K562 (cell line): ENCODE data around the gene PGPEP1. TPM values are rescaled to one million over a fixed set of nuclear protein-coding genes. Genes with fewer than 3 reads are reported as not detected.

Source experiments
- ATAC-seq: fragments of 200-7000 bp; cut with Tn5 transposase; 3 replicates; pipeline ENCODE4 v1.9.1; 2020; ENCODE audit warnings: moderate library complexity
- BruUV-seq: library from RNA; stranded (reverse); fragments of 400-500 nt; replicated peaks from 2 replicates; lab custom pipeline; 2021; lab: Mats Ljungman, UMichigan
- CTCF ChIA-PET: fragments of 300-600 bp; formaldehyde crosslinking; extraction: SDS; loops from one replicate; lab custom pipeline; 2021; ENCODE audit warnings: low intra/inter-chr PET ratio; lab: Yijun Ruan, JAX
- POLR2A ChIA-PET: fragments of 300-600, 350-650 bp; sonication (Branson Sonifier 250); formaldehyde crosslinking; extraction: SDS; loops from one replicate; lab custom pipeline; 2021; ENCODE audit warnings: antibody characterized with exemption, inconsistent platforms; lab: Yijun Ruan, JAX
- DNase-seq, 4 experiments: peaks; one replicate each; pipeline versions ENCODE4 v3.0.0 to v3.0.0-alpha.2; 2011 to 2018; ENCODE audit warnings: low spot score in 3 of 4, mixed read lengths in 3 of 4; ENCODE audit errors: extremely low read depth in 1 of 4
- FAIRE-seq: peaks from 2 replicates; lab custom pipeline; 2011; peaks lifted over from hg19 to GRCh38; lab: Jason Lieb, UNC
- H2AFZ ChIP-seq: 2 replicates; pipeline ENCODE4 v1.6.0; 2011; ENCODE audit warnings: low read depth, low read length, control low read depth, inconsistent platforms
- H3K27ac ChIP-seq: fragments of 200-600 bp; 3 replicates; pipeline ENCODE4 v1.8.0; 2011; ENCODE audit warnings: low read depth, mild to moderate bottlenecking, control low read depth, inconsistent platforms, low read length, moderate library complexity, mixed read lengths; ENCODE audit errors: extremely low read depth
- H3K27me3 ChIP-seq, 2 experiments: fragments of 300-600 bp in 1 of 2; 2 replicates in 1 of 2; 3 replicates in 1 of 2; pipeline versions ENCODE4 v1.6.0 to v1.8.0; 2011; ENCODE audit warnings: inconsistent platforms in 2 of 2, low read length in 2 of 2, mild to moderate bottlenecking in 1 of 2, mixed read lengths in 1 of 2, moderate library complexity in 1 of 2; ENCODE audit not compliant: control insufficient read depth in 2 of 2, insufficient read depth in 2 of 2
- H3K36me3 ChIP-seq: fragments of 300-600 bp; 3 replicates; pipeline ENCODE4 v1.8.0; 2011; ENCODE audit warnings: mild to moderate bottlenecking, low read length, inconsistent platforms; ENCODE audit not compliant: control insufficient read depth, insufficient read depth
- H3K4me1 ChIP-seq, 2 experiments: fragments of 200-600 bp in 1 of 2; replicated peaks in 1 of 2; 2 replicates in 1 of 2; 3 replicates in 1 of 2; pipeline versions ENCODE4 v1.5.1 to v1.8.0; 2011; ENCODE audit warnings: inconsistent platforms in 2 of 2, low read length in 2 of 2, mild to moderate bottlenecking in 1 of 2, mixed read lengths in 1 of 2, moderate library complexity in 1 of 2; ENCODE audit not compliant: control insufficient read depth in 2 of 2, insufficient read depth in 2 of 2
- H3K4me2 ChIP-seq: 2 replicates; pipeline ENCODE4 v1.6.1; 2011; ENCODE audit warnings: low read length, control low read depth, inconsistent platforms, mixed read lengths; ENCODE audit not compliant: insufficient read depth
- H3K4me3 ChIP-seq: fragments of 200-600 bp; sonication (generic), shearing (Covaris generic); 2 replicates; pipeline ENCODE4 v1.5.1; 2016; ENCODE audit warnings: control low read depth, inconsistent platforms
- H3K79me2 ChIP-seq: fragments of 200-600 bp; 3 replicates; pipeline ENCODE4 v1.8.0; 2011; ENCODE audit warnings: low read length, inconsistent platforms; ENCODE audit not compliant: control insufficient read depth, insufficient read depth
- H3K9ac ChIP-seq, 2 experiments: 2 replicates each; pipeline versions ENCODE4 v1.6.0 to v1.6.1; 2011; ENCODE audit warnings: low read depth in 2 of 2, low read length in 2 of 2, control low read depth in 1 of 2, inconsistent platforms in 1 of 2, mild to moderate bottlenecking in 1 of 2, mixed read lengths in 1 of 2; ENCODE audit not compliant: insufficient read depth in 1 of 2
- H3K9me1 ChIP-seq: one replicate; pipeline ENCODE4 v1.6.0; 2011; ENCODE audit warnings: inconsistent platforms, mild to moderate bottlenecking, low read length, moderate library complexity; ENCODE audit not compliant: control insufficient read depth, insufficient read depth
- H3K9me3 ChIP-seq: replicated peaks from 2 replicates; pipeline ENCODE4 v1.5.1; 2011; ENCODE audit warnings: low read depth, low read length, inconsistent platforms; ENCODE audit not compliant: control insufficient read depth, insufficient read depth
- H4K20me1 ChIP-seq: replicated peaks from 2 replicates; pipeline ENCODE4 v1.6.1; 2011; ENCODE audit warnings: low read length, inconsistent platforms, mixed read lengths; ENCODE audit not compliant: control insufficient read depth, insufficient read depth
- CEBPB ChIP-seq: fragments of 450-650 bp; IDR thresholded peaks from 2 replicates; pipeline ENCODE4 v1.6.1; 2016; ENCODE audit warnings: missing genetic modification characterization, missing compliant biosample characterization
- E2F6 ChIP-seq, 2 experiments: IDR thresholded peaks; 2 replicates each; pipeline ENCODE4 v1.6.1; 2011; ENCODE audit warnings: borderline replicate concordance in 1 of 2, control low read depth in 1 of 2, low read depth in 1 of 2, low read length in 1 of 2, mild to moderate bottlenecking in 1 of 2, mixed read lengths in 1 of 2, moderate library complexity in 1 of 2; ENCODE audit not compliant: insufficient read depth in 1 of 2, insufficient read length in 1 of 2, poor library complexity in 1 of 2, severe bottlenecking in 1 of 2; ENCODE audit errors: extremely low read depth in 1 of 2
- ETS2 ChIP-seq: IDR thresholded peaks from 2 replicates; pipeline ENCODE4 v1.6.1; 2016; ENCODE audit warnings: borderline replicate concordance, missing genetic modification characterization, mild to moderate bottlenecking, moderate library complexity, missing compliant biosample characterization; ENCODE audit not compliant: poor library complexity, severe bottlenecking
- HMG20B ChIP-seq: fragments of 250-450 bp; sonication (Bioruptor Pico); IDR thresholded peaks from 2 replicates; pipeline ENCODE4 v1.5.0; 2021; ENCODE audit warnings: mild to moderate bottlenecking
- ILK ChIP-seq: fragments of 450-650 bp; IDR thresholded peaks from 2 replicates; pipeline ENCODE4 v1.6.1; 2016; ENCODE audit warnings: missing genetic modification characterization, low read depth, mild to moderate bottlenecking, missing compliant biosample characterization, moderate library complexity, borderline replicate concordance
- ZHX1 ChIP-seq: fragments of 150-350 bp; conservative IDR thresholded peaks from 2 replicates; pipeline ENCODE4 v1.6.1; 2014; ENCODE audit warnings: low read length
- ZNF174 ChIP-seq: fragments of 250-450 bp; sonication (Bioruptor Pico); IDR thresholded peaks from 2 replicates; pipeline ENCODE4 v1.4.0; 2020; ENCODE audit warnings: mild to moderate bottlenecking
- WGBS: fragments of 100-300 bp; shearing (Covaris generic); methylation state at CpG from one replicate; pipeline ENCODE4 v1.1.6; 2016; ENCODE audit warnings: low coverage, mixed read lengths; ENCODE audit not compliant: insufficient coverage; ENCODE audit errors: missing lambda C conversion rate; 5-methylcytosine and 5-hydroxymethylcytosine counted together
- in situ Hi-C: fragments of 300-500 bp; cut with MboI; formaldehyde crosslinking; loops from 4 replicates; pipeline ENCODE4 v1.15.0; 2018; ENCODE audit warnings: inconsistent platforms, mixed read lengths
- intact Hi-C: fragments of 100-400 bp; cut with micrococcal nuclease; formaldehyde crosslinking; loops from 2 replicates; pipeline ENCODE4 v1.14.2; 2022
- polyA plus RNA-seq, 8 experiments: library from polyadenylated mRNA; depleted of rRNA in 4 of 8; stranded (reverse) in 5 of 8; unstranded in 3 of 8; fragments of >200 nt; fragmentation: Nextera tagmentation in 2 of 8; fragmentation: Illumina TruSeq in 1 of 8; extraction: Ambion mirVana in 2 of 8; extraction: Trizol in 1 of 8; gene quantifications; 2 replicates each; pipeline versions ENCODE4 v1.2.1 to v1.2.3, GENCODE V29; 2011 to 2014; ENCODE audit warnings: inconsistent platforms in 1 of 8, missing spikeins in 1 of 8
- total RNA-seq, 7 experiments: library from RNA; depleted of rRNA in 6 of 7; stranded (reverse); fragments of >200 nt in 6 of 7; fragmentation: Illumina TruSeq in 2 of 7; extraction: Trizol in 2 of 7; gene quantifications; 2 replicates each; pipeline versions ENCODE4 v1.2.1 to v1.2.3, GENCODE V29; 2011 to 2021; ENCODE audit warnings: low replicate concordance in 1 of 7

Gene PGPEP1
- total and polyA plus RNA-seq, 9 of the 15 experiments (the other 6 are each of a cell fraction or from before 2014, with no cell fraction given) = 10.0 to 69.6 (median 33.5) TPM

- BruUV-seq = no TSS peak
- no peaks in the 10 kb centered on the region for H4K20me1 ChIP-seq
- no peaks in the 10 kb centered on the region for H3K9me3 ChIP-seq
- FAIRE-seq (no peak), ATAC-seq (no peak), DNase-seq (no peak)
- peaks cover 13% of the 10 kb centered on the region; the same call in 2 of the 3 replicates for H3K79me2 ChIP-seq
- H3K4me1 ChIP-seq = peaks cover 24 to 42% of the 10 kb centered on the region in 2 experiments
- no peak overlapping the region for H3K4me3 ChIP-seq
- no peak overlapping the region for H3K9ac ChIP-seq
- no peak overlapping the region; the same call in 2 of the 3 replicates for H3K27ac ChIP-seq
- no peaks in the 10 kb centered on the region for H3K9me1 ChIP-seq
- 50% methylated on average over 4 of the region's 4 CpGs for WGBS
- intact Hi-C loops = no loop called here
- ChIA-PET POLR2A (interaction anchor here (1.0 to 1.7 kb wide), 2 partner anchors 16 to 24 kb away, joined by 3 to 9 read pairs; partner anchors contain the start of gene JUND), CTCF (no interaction called here)
- in situ Hi-C loops = no loop called here
- no peak overlapping the region for H3K4me2 ChIP-seq
- TF ChIP-seq ZHX1 (no peak), CEBPB (tag) (peak; percentile 22; the same call in 1 of the 2 replicates), ETS2 (tag) (no peak), ZNF174 (CRISPR knock-in tag) (no peak), ILK (tag) (no peak), E2F6 (IDR thresholded peaks at IDR 0.05; ENCODE audit: borderline replicate concordance in 1 of 2, extremely low read depth in 1 of 2, insufficient read depth in 1 of 2, insufficient read length in 1 of 2, low read depth in 1 of 2, low read length in 1 of 2, poor library complexity in 1 of 2, severe bottlenecking in 1 of 2) (peak in 1 of 2 experiments; percentile 26), HMG20B (CRISPR knock-in tag) (no peak)
- no peaks in the 10 kb centered on the region for H3K36me3 ChIP-seq
- no peaks in the 10 kb centered on the region for H3K27me3 ChIP-seq
- H2AFZ ChIP-seq = no peak overlapping the region
Measured at GRCh38 chr19:18297308-18297707, 43.1 kb upstream of the PGPEP1 start.
